OCI-LY7 (cell line): ENCODE results near the gene FAM111A. TPM values are rescaled to one million over a fixed set of nuclear protein-coding genes. Genes with fewer than 3 reads are reported as not detected.

Experiments used
- BruUV-seq: library from RNA; stranded (reverse); fragments of 400-500 nt; replicated peaks from 2 replicates; lab custom pipeline; 2021; lab: Mats Ljungman, UMichigan
- CTCF ChIA-PET: fragments of 300-600 bp; sonication (Branson Sonifier 250); formaldehyde crosslinking; loops from one replicate; lab custom pipeline; 2022; ENCODE audit warnings: antibody characterized with exemption; ENCODE audit not compliant: unreplicated experiment; lab: Charles Lee
- POLR2A ChIA-PET: fragments of 300-600 bp; sonication (Branson Sonifier 250); formaldehyde crosslinking; loops from one replicate; lab custom pipeline; 2022; ENCODE audit warnings: antibody characterized with exemption; lab: Charles Lee
- DNase-seq: peaks from one replicate; pipeline ENCODE4 v3.0.0-alpha.2; 2015; ENCODE audit warnings: low spot score
- H2AFZ ChIP-seq: fragments of 200-600 bp; sonication (generic), shearing (Covaris generic); 2 replicates; pipeline ENCODE4 v1.6.1; 2014; ENCODE audit warnings: mild to moderate bottlenecking, antibody characterized with exemption, low read length, moderate library complexity
- H3K27ac ChIP-seq: fragments of 200-600 bp; sonication (generic); 2 replicates; pipeline ENCODE4 v1.5.1; 2014; ENCODE audit warnings: mixed run types, low read depth, mild to moderate bottlenecking, moderate library complexity, low read length, inconsistent platforms; ENCODE audit not compliant: poor library complexity, severe bottlenecking
- H3K36me3 ChIP-seq: fragments of 200-600 bp; sonication (generic); 2 replicates; pipeline ENCODE4 v1.6.1; 2014; ENCODE audit warnings: mild to moderate bottlenecking, antibody characterized with exemption, low read length, moderate library complexity, mixed read lengths; ENCODE audit not compliant: insufficient read depth
- H3K4me1 ChIP-seq: fragments of 200-600 bp; sonication (generic); 2 replicates; pipeline ENCODE4 v1.5.1; 2014; ENCODE audit warnings: mild to moderate bottlenecking, low read length; ENCODE audit not compliant: insufficient read depth, poor library complexity, severe bottlenecking
- H3K4me2 ChIP-seq: fragments of 200-600 bp; sonication (generic); 2 replicates; pipeline ENCODE4 v1.6.1; 2014; ENCODE audit warnings: mild to moderate bottlenecking, low read length
- H3K4me3 ChIP-seq: fragments of 200-600 bp; sonication (generic); 2 replicates; pipeline ENCODE4 v1.5.1; 2014; ENCODE audit warnings: mild to moderate bottlenecking, low read depth, low read length; ENCODE audit not compliant: poor library complexity, severe bottlenecking
- H3K79me2 ChIP-seq: fragments of 200-600 bp; sonication (generic); 2 replicates; pipeline ENCODE4 v1.6.1; 2016; ENCODE audit warnings: low read depth, mild to moderate bottlenecking, low read length, moderate library complexity, mixed read lengths; ENCODE audit not compliant: insufficient read depth
- H3K9me2 ChIP-seq: fragments of 200-600 bp; sonication (generic); 2 replicates; pipeline ENCODE4 v1.6.1; 2016; ENCODE audit warnings: mild to moderate bottlenecking, low read length, mixed read lengths; ENCODE audit not compliant: insufficient read depth
- H3K9me3 ChIP-seq: fragments of 200-600 bp; sonication (generic); 2 replicates; pipeline ENCODE4 v1.6.1; 2014; ENCODE audit warnings: mild to moderate bottlenecking, mixed run types, low read length, mixed read lengths
- H4K20me1 ChIP-seq: fragments of 200-600 bp; sonication (generic); 2 replicates; pipeline ENCODE4 v1.6.1; 2014; ENCODE audit warnings: mild to moderate bottlenecking, antibody characterized with exemption, low read length, moderate library complexity, mixed read lengths; ENCODE audit not compliant: insufficient read depth
- CTCF ChIP-seq: fragments of 200-600 bp; sonication (generic); conservative IDR thresholded peaks from 2 replicates; pipeline ENCODE4 v1.5.1; 2014; ENCODE audit warnings: mild to moderate bottlenecking, antibody characterized with exemption, low read length, moderate library complexity, mixed read lengths
- EZH2phosphoT487 ChIP-seq: fragments of 200-600 bp; sonication (generic); IDR thresholded peaks from 2 replicates; pipeline ENCODE4 v1.6.1; 2018; ENCODE audit warnings: low read depth, borderline replicate concordance, mild to moderate bottlenecking, mixed run types, antibody characterized with exemption, low read length, moderate library complexity, mixed read lengths
- intact Hi-C: fragments of 100-400 bp; cut with micrococcal nuclease; formaldehyde crosslinking; loops from one replicate; pipeline ENCODE4 v1.10.0; 2022; ENCODE audit not compliant: unreplicated experiment
- total RNA-seq, 2 experiments: library from RNA; depleted of rRNA in 1 of 2; stranded (reverse); fragments of >200 nt in 1 of 2; shearing (Covaris generic) in 1 of 2; gene quantifications; 2 replicates each; pipeline ENCODE4 v1.2.3, GENCODE V29; 2014 to 2022

Gene FAM111A
- total RNA-seq, 2 experiments from 2014 or later: 83.9 to 93.7 TPM

- peaks cover 31% of the 10 kb centered on the region; the same call in 1 of the 2 replicates for H3K79me2 ChIP-seq
- POLR2A ChIA-PET: interaction anchor here (0.5 to 0.7 kb wide), 2 partner anchors 12 to 243 kb away, joined by 3 read pairs; no protein-coding TSS in a partner anchor
These were observed 9.1 kb downstream of the FAM111A start for GRCh38 chr11:59151761-59152160.

GRCh38 chr11:59152312-59152951 lies 9.8 kb downstream of the FAM111A start:
- Histone ChIP-seq H3K79me2 (peaks cover 24% of the 10 kb centered on the region; the same call in 1 of the 2 replicates), H3K4me3 (no peak overlapping the region), H3K27ac (no peak overlapping the region), H3K4me2 (no peak overlapping the region), H3K36me3 (peaks cover 67% of the 10 kb centered on the region), H4K20me1 (no peaks in the 10 kb centered on the region), H3K9me2 (no peaks in the 10 kb centered on the region), H2AFZ (no peak overlapping the region), H3K9me3 (no peaks in the 10 kb centered on the region), H3K4me1 (peaks cover 11% of the 10 kb centered on the region)
- TF ChIP-seq EZH2phosphoT487 (no peak), CTCF (no peak)
- intact Hi-C loops: no loop called here
- CTCF ChIA-PET: no interaction called here
- BruUV-seq: TSS peak; percentile 43
- POLR2A ChIA-PET: interaction anchor here (0.6 kb wide), 1 partner anchor 12 kb away, joined by 3 read pairs; no protein-coding TSS in a partner anchor
- DNase-seq: no peak

More at GRCh38 chr11:59151761-59152160, 9.1 kb downstream of the FAM111A start:
- Histone ChIP-seq H3K4me3 (no peak overlapping the region), H3K4me2 (no peak overlapping the region), H3K9me3 (no peaks in the 10 kb centered on the region), H3K4me1 (peaks cover 18% of the 10 kb centered on the region), H2AFZ (no peak overlapping the region), H3K27ac (no peak overlapping the region), H3K36me3 (peaks cover 74% of the 10 kb centered on the region), H4K20me1 (no peaks in the 10 kb centered on the region), H3K9me2 (no peaks in the 10 kb centered on the region)
- BruUV-seq: no TSS peak
- intact Hi-C loops: no loop called here
- no peak for DNase-seq
- CTCF ChIA-PET: no interaction called here
- TF ChIP-seq EZH2phosphoT487 (no peak), CTCF (no peak)

GRCh38 chr11:59154610-59155009 lies 12.0 kb downstream of the FAM111A start:
- no peak for DNase-seq
- H3K9me2 ChIP-seq: no peaks in the 10 kb centered on the region
- H2AFZ ChIP-seq: no peak overlapping the region
- H3K36me3 ChIP-seq: peaks cover 46% of the 10 kb centered on the region
- CTCF ChIA-PET: no interaction called here
- intact Hi-C loops: loop anchor here (5.0 kb wide), 2 partner anchors 97 to 477 kb away; no protein-coding TSS in a partner anchor
- H3K4me1 ChIP-seq: no peaks in the 10 kb centered on the region
- no peak overlapping the region for H3K4me2 ChIP-seq
- POLR2A ChIA-PET: no interaction called here
- no TSS peak for BruUV-seq
- 0 out of 2 replicates have a peak, but pooled peaks cover 5% of the 10 kb centered on the region for H3K79me2 ChIP-seq
- no peak overlapping the region for H3K4me3 ChIP-seq
- no peak overlapping the region for H3K27ac ChIP-seq
- H4K20me1 ChIP-seq: no peaks in the 10 kb centered on the region
- TF ChIP-seq CTCF: no peak
- no peak for TF ChIP-seq EZH2phosphoT487
- no peaks in the 10 kb centered on the region for H3K9me3 ChIP-seq
